Measurements from ENCODE around the gene VTCN1.
"Not testable (repeated sequence)": the region's sequence is repeated elsewhere in the genome, so short reads cannot be mapped to it uniquely, and the experiment has no call there.

VTCN1 gene

DNA sequence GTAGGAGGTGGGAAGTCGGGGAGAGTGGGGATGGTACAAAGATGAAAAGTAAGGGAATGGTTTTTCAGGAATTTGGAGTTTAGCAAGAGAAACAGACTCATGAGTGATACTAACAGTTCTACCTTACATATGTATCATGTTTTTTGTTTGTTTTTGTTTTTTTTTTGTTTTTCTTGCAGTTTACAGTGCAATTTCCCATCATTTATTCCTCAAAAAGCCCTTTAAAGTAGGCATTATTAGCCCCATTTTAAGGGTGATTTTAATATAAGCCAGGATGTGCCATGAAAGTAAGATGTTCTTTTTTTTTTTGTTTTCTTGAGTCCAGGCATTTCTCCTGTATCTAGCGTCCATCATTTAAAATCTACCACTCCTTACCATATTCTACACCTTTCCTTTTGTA is 75.4 kb downstream of the VTCN1 start:
- no peak overlapping the region for H3K27ac ChIP-seq
- no peak for DNase-seq (ENCODE audit: low read depth, low spot score)

DNA sequence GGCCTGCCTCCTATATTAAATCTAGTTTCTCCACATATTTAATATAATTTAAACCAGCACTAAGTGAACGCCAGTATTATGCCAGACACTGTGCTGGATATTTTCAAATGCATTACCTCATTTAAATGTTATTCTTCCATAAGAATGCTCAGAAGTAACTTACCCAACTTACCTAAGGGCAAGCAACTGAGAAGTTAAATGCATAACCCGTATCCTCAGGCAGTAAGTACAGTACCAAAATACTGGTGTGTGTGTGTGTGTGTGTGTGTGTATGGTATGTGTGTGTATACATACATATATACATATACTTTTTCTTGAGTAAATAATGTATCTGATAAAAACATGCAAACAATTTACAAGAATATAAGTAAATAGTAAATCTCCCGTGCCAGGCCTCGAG is 80.2 kb downstream of the VTCN1 start:
- no peak overlapping the region for H3K27ac ChIP-seq
- DNase-seq (ENCODE audit: low read depth, low spot score) = no peak

DNA sequence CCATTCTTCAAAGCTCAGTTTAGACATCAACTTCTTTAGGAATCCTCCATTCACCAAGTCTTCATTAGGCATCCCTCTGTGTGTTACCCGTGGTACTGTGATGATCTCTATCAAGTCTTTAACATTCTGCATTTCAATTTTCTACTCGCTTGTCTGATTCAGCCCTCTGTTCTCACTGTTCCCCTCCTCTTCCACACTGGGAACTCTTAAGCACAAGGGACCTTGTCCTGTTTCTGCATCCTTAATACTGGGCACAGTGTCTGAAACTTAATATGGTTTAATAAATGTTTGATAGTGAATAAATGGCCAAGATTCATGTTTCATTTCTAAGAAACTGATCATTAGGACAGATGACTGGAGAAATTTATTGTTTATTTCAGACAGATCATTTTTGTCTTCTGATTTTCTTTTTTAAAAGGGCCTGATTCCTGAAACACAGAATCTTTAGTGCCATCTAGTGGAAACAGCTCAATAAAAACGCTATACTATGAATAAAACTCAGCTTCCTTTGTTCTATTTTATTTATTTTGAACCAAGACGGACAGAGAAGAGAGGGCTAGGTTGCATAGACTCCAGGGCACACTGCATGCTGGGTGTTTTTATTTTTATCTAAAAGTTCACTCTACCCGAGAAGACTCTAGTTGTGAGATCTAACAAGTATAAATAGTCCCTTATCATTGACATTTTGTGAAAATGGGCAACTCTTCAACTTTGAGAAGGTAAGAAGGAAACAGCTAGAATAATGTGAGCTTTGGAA is 82.2 kb downstream of the VTCN1 start:
- H3K27ac ChIP-seq = no peak overlapping the region
- DNase-seq (ENCODE audit: low read depth, low spot score) = no peak

DNA sequence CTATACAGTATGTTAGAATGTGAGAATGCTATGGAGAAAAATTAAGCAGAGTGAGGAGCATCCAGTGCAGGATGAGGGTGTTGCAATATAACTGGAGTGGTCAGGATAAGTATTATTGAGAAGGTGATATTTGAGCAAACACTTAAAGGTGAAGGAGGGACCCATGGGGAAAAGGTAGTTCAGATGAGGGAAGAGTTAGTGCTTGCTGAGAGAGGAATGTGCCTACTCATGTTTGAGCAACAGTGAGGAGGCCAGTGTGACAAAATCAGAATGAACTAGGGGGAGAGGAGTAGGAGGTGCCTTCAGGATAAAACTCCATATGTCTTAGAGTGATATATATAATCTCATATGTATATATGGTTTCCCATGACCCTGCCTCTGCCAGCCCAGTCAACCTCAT is 82.9 kb downstream of the VTCN1 start:
- H3K27ac ChIP-seq = no peak overlapping the region
- no peak for DNase-seq (ENCODE audit: low read depth, low spot score)

GRCh38 chr1:117124661-117125060 is 86.1 kb downstream of the VTCN1 start:
- no peak overlapping the region for H3K27ac ChIP-seq
- no peak for DNase-seq (ENCODE audit: low read depth, low spot score)

GRCh38 chr1:117123274-117123673 is 87.5 kb downstream of the VTCN1 start:
- DNase-seq (ENCODE audit: low read depth, low spot score) = no peak
- no peak overlapping the region for H3K27ac ChIP-seq

DNA sequence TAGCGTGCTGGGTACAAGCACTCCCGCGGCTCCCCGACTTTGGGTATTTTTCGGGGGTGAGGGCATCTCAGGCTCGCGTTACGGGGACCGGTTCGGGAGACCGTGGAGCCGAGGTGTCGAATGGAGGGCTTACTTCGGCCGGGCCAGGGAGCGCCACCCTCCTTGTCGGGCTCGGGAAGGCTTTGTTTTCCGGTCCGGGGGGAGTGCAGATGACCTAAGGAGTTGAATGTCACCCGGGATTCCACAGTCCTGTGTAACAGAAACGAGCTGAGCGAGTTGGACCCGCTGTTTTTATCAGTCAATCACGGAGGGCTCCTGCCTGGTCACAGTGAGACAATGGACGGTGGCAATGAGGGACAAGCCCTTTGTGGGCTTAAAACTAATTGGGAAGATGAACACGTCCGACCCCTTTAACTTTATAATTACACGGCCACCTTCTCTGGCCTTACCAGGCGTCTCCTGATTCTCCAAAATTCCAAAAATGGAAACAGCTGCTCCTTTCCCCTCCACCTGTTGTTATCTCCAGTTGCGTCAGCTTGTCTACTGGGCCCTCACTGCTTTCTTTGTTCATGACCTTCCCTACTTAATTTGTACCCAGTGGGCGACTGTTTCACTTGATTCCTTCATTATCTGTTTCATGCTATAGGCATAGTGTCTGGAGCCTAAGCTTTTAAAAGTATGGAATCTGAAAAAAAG is 88.2 kb downstream of the VTCN1 start:
- no peak for DNase-seq (ENCODE audit: low read depth, low spot score)
- peak overlapping the region; percentile 60 for H3K27ac ChIP-seq

GRCh38 chr1:117121589-117122329 is 89.0 kb downstream of the VTCN1 start, which contains the start of gene TRIM45:
TRIM45 (minus strand) TSS chr1:117121749; CDS start chr1:117121201, 548 bp downstream.
- peak; percentile 66 for DNase-seq (ENCODE audit: low read depth, low spot score)
- H3K27ac ChIP-seq = peak within 1 kb of the TSS; percentile 60

GRCh38 chr1:117120774-117121588 is 89.7 kb downstream of the VTCN1 start:
- H3K27ac ChIP-seq = peak overlapping the region; percentile 60

GRCh38 chr1:117119144-117119543 is 91.6 kb downstream of the VTCN1 start:
- not testable (repeated sequence) for DNase-seq (ENCODE audit: low read depth, low spot score); H3K27ac ChIP-seq

More at GRCh38 chr1:117120774-117121588, 89.7 kb downstream of the VTCN1 start:
- no peak for DNase-seq (ENCODE audit: low read depth, low spot score)

- H3K27ac ChIP-seq = no peak overlapping the region
- DNase-seq (ENCODE audit: low read depth, low spot score) = no peak
These were observed 92.6 kb downstream of the VTCN1 start for GRCh38 chr1:117118137-117118536.

DNA sequence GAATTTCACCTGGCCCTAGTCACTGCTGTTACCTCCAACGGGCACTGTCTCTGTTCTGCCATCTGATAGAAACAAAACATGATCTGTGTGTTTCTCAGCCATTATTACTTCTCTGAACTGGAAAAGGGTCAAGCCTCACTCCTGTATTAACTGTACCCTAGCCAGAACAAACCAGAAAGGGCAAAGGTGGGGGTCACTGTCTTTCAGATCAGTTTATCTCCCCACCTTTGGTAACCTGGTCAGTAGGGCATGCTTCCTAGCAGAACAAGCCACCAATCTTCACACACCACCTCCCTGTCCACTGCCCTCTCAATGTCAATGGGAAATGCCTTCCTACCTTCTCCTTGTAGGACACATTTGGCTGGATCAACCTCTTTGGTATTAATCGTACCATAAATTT is 93.0 kb downstream of the VTCN1 start:
- no peak overlapping the region for H3K27ac ChIP-seq
- no peak for DNase-seq (ENCODE audit: low read depth, low spot score)

DNA sequence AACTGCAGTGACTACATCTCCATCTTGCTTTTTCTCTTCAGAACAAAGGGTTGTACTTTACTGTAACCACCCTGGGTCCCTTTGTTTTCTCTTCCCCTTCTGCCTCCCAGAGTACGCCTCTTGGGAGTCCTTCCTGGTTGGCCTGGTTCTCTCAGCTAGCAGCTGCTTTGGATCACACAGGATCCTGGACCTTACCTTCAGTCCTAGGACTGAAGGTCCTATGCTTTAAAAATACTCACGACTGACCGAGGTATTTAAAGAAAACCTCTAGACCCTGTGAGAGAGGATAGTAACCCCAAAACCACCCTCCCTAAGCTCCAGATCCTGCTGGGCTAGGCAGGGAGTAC is 94.0 kb downstream of the VTCN1 start:
- no peak overlapping the region for H3K27ac ChIP-seq
- DNase-seq (ENCODE audit: low read depth, low spot score) = no peak

GRCh38 chr1:117116090-117116783 is 94.5 kb downstream of the VTCN1 start:
- no peak overlapping the region for H3K27ac ChIP-seq
- no peak for DNase-seq (ENCODE audit: low read depth, low spot score)

DNA sequence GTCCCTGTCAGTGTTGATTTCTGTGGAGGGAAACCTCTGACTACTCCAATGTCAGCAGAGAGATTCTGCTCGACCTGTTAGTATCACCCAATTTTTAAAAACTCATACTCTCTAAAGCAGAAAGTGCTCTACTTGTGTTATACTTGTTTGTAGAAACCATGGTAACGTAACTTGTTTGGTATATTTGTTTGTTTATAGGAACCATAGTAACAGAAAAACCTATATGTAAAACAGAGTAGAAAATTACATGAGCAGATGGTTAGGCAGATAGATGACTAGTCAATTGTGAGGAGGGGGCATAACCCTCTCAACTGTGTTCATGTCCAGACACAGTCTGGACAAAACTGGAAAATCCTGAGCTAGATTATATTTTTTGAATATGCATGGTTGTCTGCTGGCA is 95.8 kb downstream of the VTCN1 start:
- no peak overlapping the region for H3K27ac ChIP-seq
- no peak for DNase-seq (ENCODE audit: low read depth, low spot score)

DNA sequence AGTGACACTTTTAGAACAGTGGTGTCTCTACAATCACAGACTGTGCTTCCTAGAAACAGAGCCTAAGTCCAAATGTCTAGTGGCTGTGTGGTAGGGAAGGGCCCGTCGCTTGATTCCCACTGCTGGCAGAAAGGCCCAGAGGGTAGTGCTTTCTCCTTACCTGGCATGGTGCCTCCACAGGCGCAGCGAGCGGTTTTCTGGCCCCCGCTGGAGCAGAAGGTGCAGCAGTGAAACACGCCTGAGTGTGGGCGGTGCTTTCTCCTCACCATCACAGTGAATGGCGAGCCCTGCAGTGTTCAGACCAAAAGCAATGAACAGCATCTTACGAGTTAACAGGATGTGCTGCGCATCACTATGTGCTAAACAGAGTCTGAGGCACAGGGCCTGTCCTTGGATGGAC is 97.5 kb downstream of the VTCN1 start:
- H3K27ac ChIP-seq = no peak overlapping the region
- no peak for DNase-seq (ENCODE audit: low read depth, low spot score)

- no peak for DNase-seq (ENCODE audit: low read depth, low spot score)
- no peak overlapping the region for H3K27ac ChIP-seq
These were observed 98.5 kb downstream of the VTCN1 start for GRCh38 chr1:117112047-117112717.

GRCh38 chr1:117110774-117111173 is 100.0 kb downstream of the VTCN1 start:
- peak overlapping the region; percentile 93 for H3K27ac ChIP-seq
- peak; percentile 45 for DNase-seq (ENCODE audit: low read depth, low spot score)

DNA sequence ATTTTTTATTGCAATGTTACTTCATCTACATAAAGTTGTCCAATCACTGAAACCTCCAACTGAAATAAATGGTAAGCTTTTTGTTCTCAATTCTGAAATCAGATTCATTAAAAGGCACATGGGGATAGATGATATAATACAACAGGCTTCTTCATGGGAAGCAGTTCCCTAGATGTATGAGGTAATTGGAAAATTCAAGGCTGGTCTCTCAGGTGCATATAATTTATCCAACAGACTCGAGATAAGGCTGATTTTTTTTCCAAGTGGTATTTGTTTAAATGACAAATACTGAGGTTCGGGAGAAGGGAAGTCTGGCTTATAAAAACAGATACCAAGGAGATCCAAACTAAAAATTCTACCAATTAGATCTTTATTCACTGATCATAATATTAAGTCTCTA is 103.4 kb downstream of the VTCN1 start:
- DNase-seq (ENCODE audit: low read depth, low spot score) = no peak
- H3K27ac ChIP-seq = peak overlapping the region; percentile 56
